Measurements from ENCODE around the gene CTNND2.

Gene CTNND2

GRCh38 chr5:11873587-11873986, 30.7 kb downstream of the CTNND2 start:
- Histone ChIP-seq H3K4me3 (IDR thresholded peaks at IDR 0.05; ENCODE audit: insufficient read depth, low read depth, low read length) (no peak overlapping the region), H3K79me2 (ENCODE audit: insufficient read depth, low read depth) (no peaks in the 10 kb centered on the region), H2AFZ (ENCODE audit: low read depth) (no peak overlapping the region), H3K36me3 (ENCODE audit: insufficient read depth) (no peaks in the 10 kb centered on the region), H3K27ac (no peak overlapping the region), H3K4me1 (ENCODE audit: low read depth, poor library complexity, severe bottlenecking) (no peaks in the 10 kb centered on the region), H3K4me2 (no peak overlapping the region), H4K20me1 (ENCODE audit: insufficient read depth) (no peaks in the 10 kb centered on the region), H3K9ac (no peak overlapping the region), H3K27me3 (ENCODE audit: insufficient read depth, low read depth) (no peaks in the 10 kb centered on the region)
- TF ChIP-seq, protein P1, sequence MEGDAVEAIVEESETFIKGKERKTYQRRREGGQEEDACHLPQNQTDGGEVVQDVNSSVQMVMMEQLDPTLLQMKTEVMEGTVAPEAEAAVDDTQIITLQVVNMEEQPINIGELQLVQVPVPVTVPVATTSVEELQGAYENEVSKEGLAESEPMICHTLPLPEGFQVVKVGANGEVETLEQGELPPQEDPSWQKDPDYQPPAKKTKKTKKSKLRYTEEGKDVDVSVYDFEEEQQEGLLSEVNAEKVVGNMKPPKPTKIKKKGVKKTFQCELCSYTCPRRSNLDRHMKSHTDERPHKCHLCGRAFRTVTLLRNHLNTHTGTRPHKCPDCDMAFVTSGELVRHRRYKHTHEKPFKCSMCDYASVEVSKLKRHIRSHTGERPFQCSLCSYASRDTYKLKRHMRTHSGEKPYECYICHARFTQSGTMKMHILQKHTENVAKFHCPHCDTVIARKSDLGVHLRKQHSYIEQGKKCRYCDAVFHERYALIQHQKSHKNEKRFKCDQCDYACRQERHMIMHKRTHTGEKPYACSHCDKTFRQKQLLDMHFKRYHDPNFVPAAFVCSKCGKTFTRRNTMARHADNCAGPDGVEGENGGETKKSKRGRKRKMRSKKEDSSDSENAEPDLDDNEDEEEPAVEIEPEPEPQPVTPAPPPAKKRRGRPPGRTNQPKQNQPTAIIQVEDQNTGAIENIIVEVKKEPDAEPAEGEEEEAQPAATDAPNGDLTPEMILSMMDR (conservative IDR thresholded peaks at IDR 0.05; ENCODE audit: low read depth, low read length): no peak

DNA sequence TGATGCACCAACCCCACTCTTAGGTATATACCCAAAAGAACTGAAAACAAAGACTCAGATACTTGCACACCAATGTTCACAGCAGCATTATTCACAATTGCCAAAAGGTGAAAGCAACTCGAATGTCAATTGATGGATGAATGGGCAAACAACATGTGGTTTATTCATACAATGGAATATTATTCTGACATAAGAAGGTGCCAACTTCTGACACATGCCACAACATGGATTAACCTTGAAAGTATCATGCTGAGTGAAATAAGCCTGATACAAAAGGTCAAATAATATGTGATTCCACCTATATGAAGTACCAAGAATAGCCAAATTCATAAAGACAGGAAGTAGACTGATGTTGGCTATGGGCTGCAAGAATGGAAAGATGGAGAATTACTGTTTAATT, 35.0 kb downstream of the CTNND2 start:
- H3K79me2 ChIP-seq (ENCODE audit: insufficient read depth, low read depth): no peaks in the 10 kb centered on the region
- no peak overlapping the region for H3K4me2 ChIP-seq

GRCh38 chr5:11863911-11864310, 40.3 kb downstream of the CTNND2 start:
- no peak overlapping the region for H3K4me3 ChIP-seq (IDR thresholded peaks at IDR 0.05; ENCODE audit: insufficient read depth, low read depth, low read length)
- H3K79me2 ChIP-seq (ENCODE audit: insufficient read depth, low read depth): no peaks in the 10 kb centered on the region
- no peak overlapping the region for H3K27ac ChIP-seq
- H3K27me3 ChIP-seq (ENCODE audit: insufficient read depth, low read depth): no peaks in the 10 kb centered on the region
- H3K4me1 ChIP-seq (ENCODE audit: low read depth, poor library complexity, severe bottlenecking): no peaks in the 10 kb centered on the region
- H3K9ac ChIP-seq: no peak overlapping the region
- H4K20me1 ChIP-seq (ENCODE audit: insufficient read depth): no peaks in the 10 kb centered on the region
- H2AFZ ChIP-seq (ENCODE audit: low read depth): no peak overlapping the region
- no peaks in the 10 kb centered on the region for H3K36me3 ChIP-seq (ENCODE audit: insufficient read depth)
- TF ChIP-seq, protein P1 (conservative IDR thresholded peaks at IDR 0.05; ENCODE audit: low read depth, low read length): no peak
- no peak overlapping the region for H3K4me2 ChIP-seq

More for the DNA sequence above, 35.0 kb downstream of the CTNND2 start:
- Histone ChIP-seq H3K4me1 (ENCODE audit: low read depth, poor library complexity, severe bottlenecking) (no peaks in the 10 kb centered on the region), H2AFZ (ENCODE audit: low read depth) (no peak overlapping the region), H3K9ac (no peak overlapping the region), H3K27ac (no peak overlapping the region), H3K36me3 (ENCODE audit: insufficient read depth) (no peaks in the 10 kb centered on the region), H4K20me1 (ENCODE audit: insufficient read depth) (no peaks in the 10 kb centered on the region), H3K4me3 (IDR thresholded peaks at IDR 0.05; ENCODE audit: insufficient read depth, low read depth, low read length) (no peak overlapping the region), H3K27me3 (ENCODE audit: insufficient read depth, low read depth) (no peaks in the 10 kb centered on the region)
- TF ChIP-seq, protein P1 (conservative IDR thresholded peaks at IDR 0.05; ENCODE audit: low read depth, low read length): no peak

- no peaks in the 10 kb centered on the region for H4K20me1 ChIP-seq (ENCODE audit: insufficient read depth)
- H3K4me1 ChIP-seq (ENCODE audit: low read depth, poor library complexity, severe bottlenecking): no peaks in the 10 kb centered on the region
- no peaks in the 10 kb centered on the region for H3K79me2 ChIP-seq (ENCODE audit: insufficient read depth, low read depth)
- H3K27ac ChIP-seq: no peak overlapping the region
- H3K36me3 ChIP-seq (ENCODE audit: insufficient read depth): no peaks in the 10 kb centered on the region
- no peaks in the 10 kb centered on the region for H3K27me3 ChIP-seq (ENCODE audit: insufficient read depth, low read depth)
- no peak overlapping the region for H2AFZ ChIP-seq (ENCODE audit: low read depth)
- no peak overlapping the region for H3K9ac ChIP-seq
- H3K4me2 ChIP-seq: no peak overlapping the region
- H3K4me3 ChIP-seq (IDR thresholded peaks at IDR 0.05; ENCODE audit: insufficient read depth, low read depth, low read length): no peak overlapping the region
- TF ChIP-seq, protein P1 (conservative IDR thresholded peaks at IDR 0.05; ENCODE audit: low read depth, low read length): no peak
Observed at GRCh38 chr5:11857391-11857790, 46.9 kb downstream of the CTNND2 start.

All from KMS-11 (cell line).